Spleen (tissue), 7 donors: ENCODE data around the gene HNRNPA3.

Experiments
- CTCF ChIP-seq, 11 experiments: fragments of 200-600 bp in 7 of 11; fragments of 450-650 bp in 4 of 11; sonication (generic) in 4 of 11; IDR thresholded peaks in 8 of 11; conservative IDR thresholded peaks in 3 of 11; 1 replicate in 7 of 11; 2 replicates in 4 of 11; pipeline versions ENCODE4 v1.4.0 to v1.8.0; 2016 to 2021; ENCODE audit warnings: antibody characterized with exemption in 11 of 11, inconsistent platforms in 4 of 11, mild to moderate bottlenecking in 1 of 11
- POLR2A ChIP-seq, 3 donors: fragments of 450-650 bp; IDR thresholded peaks; one replicate each; pipeline ENCODE4 v1.5.1; 2017; ENCODE audit warnings: antibody characterized with exemption in 3 of 3, mild to moderate bottlenecking in 1 of 3
- POLR2AphosphoS5 ChIP-seq, 3 donors: sonication (generic); formaldehyde crosslinking; IDR thresholded peaks; one replicate each; pipeline ENCODE4 v1.5.1; 2017; ENCODE audit warnings: antibody characterized with exemption in 3 of 3
- donor health status: DM: no; HTN: no; CAD: no; lungs with moderate emphysema.
- donor health status: DM: no; HTN: no; CAD: no.
- donor health status: DM: no; HTN: no; CAD: no.

- TF ChIP-seq POLR2AphosphoS5 (IDR thresholded peaks at IDR 0.05) (no peak), CTCF (IDR thresholded peaks at IDR 0.05 in 8 of 11, conservative IDR thresholded peaks at IDR 0.05 in 3 of 11) (no peak), POLR2A (IDR thresholded peaks at IDR 0.05) (no peak)
Measured at GRCh38 chr2:177262958-177263450, 50.4 kb downstream of the HNRNPA3 start.
